GM12872 (cell line): Measurements from ENCODE around the gene SAP130.

Source experiments
- CTCF ChIP-seq: IDR thresholded peaks from 3 replicates; pipeline ENCODE4 v1.5.1; 2011; ENCODE audit warnings: low read depth, mild to moderate bottlenecking, low read length, moderate library complexity; ENCODE audit not compliant: insufficient read depth

The SAP130 gene

GRCh38 chr2:128057334-128057733, 29.5 kb upstream of the SAP130 start:
- TF ChIP-seq CTCF = no peak

DNA sequence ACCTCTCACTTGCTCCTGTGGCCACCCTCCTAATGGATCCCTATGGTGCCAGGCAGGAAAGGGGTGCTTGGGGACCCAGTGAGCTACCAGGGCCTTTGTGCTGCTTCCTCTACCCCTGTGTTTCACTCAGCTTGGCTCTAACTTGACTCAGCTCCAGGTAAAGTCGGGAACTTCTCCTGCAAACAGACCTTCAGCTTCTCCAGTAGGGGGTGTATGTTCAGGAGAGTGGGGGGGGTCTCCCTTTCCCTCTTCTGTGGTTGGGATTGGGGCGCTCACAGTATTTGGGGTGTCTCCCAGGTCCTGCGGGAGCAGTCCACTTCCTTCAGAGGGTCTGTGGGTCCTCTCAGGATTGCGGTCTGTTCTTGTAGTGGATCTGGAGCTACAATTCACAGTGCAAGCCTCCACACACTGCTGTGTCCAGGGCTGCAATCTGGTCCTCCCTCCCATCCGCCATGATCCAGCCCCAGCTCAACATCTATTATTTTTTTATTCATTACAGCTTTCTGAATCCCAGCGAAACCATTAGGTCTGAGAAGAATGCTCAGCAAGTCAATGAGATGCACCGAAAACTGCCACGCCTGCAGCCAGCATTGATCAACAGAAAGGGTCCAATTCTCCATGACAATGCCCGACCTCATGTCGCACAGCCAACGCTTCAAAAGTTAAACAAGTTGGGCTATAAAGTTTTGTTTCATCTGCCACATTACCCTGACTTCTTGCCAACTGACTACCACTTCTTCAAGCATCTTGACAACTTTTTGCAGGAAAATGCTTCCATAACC, 26.4 kb upstream of the SAP130 start:
- no peak for TF ChIP-seq CTCF

- TF ChIP-seq CTCF = no peak
These were observed 25.5 kb upstream of the SAP130 start for GRCh38 chr2:128053331-128053730.

DNA sequence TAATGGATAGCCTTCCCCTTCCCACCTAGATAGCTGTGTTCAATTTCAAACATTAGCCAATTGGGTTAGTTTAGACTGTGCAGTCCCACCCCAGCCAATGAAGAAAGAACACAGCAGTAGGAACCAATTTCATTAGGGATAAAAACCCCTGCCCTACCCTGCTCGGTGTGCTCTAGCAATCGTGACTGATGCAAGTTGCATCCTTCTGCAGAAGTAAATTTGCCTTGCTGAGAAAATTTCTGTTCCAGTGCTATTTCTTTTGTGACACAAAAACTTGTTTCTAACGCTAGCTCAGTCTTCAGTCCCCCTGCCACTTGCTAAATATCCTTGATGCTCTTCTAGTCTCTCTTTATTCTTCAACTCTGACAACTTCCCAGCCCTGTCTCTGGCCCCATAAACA, 15.2 kb upstream of the SAP130 start:
- TF ChIP-seq CTCF = no peak

DNA sequence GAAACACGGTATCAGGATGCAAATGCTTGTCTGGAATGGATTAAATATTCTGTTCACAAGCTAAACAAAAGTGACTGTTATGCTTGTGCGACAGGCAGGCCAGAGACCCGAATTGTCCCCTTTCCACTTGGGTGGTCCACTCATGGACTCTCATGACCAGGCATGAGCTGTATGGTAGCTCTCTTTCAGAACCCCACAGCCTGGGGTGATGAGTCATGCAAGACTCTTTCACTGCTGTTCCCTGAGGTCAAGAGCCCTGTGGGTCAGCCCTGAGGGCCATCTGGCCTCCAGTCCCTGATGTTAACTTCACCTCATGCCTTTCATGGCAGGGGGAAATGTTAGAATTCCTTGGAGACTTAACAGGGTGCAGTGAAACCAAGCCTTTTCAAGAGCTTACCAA, 13.7 kb upstream of the SAP130 start:
- TF ChIP-seq CTCF = no peak

- no peak for TF ChIP-seq CTCF
These were observed 12.4 kb upstream of the SAP130 start for GRCh38 chr2:128040166-128040771.

DNA sequence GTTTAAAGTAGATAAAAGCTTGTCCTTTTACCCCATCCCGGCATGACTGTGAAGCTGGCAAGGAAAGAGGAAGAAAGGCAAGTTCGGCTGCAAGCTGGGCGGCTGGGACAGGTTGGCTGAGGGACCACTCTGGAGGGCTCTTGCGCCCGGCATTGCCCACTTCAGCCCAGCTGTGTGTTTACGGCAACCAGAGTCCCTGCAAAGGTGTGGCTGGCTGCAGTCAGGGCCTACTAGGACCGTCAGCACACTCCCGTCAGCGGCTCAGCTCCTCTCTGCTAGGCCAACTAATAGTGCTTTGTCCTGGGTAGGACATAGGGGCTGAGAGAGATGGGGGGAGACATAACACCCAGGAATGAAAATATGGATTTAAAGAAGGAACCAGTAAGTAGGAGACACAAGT, 11.7 kb upstream of the SAP130 start:
- TF ChIP-seq CTCF = no peak
